GM12874 (cell line): ENCODE measurements around the gene ICA1.

Experiments
- TF ChIP-seq, protein P1 (sequence below): IDR thresholded peaks from 2 replicates; pipeline ENCODE4 v1.5.1; 2011; ENCODE audit warnings: low read depth, mild to moderate bottlenecking, control low read depth, low read length, moderate library complexity; ENCODE audit not compliant: insufficient read depth

ICA1 gene

DNA sequence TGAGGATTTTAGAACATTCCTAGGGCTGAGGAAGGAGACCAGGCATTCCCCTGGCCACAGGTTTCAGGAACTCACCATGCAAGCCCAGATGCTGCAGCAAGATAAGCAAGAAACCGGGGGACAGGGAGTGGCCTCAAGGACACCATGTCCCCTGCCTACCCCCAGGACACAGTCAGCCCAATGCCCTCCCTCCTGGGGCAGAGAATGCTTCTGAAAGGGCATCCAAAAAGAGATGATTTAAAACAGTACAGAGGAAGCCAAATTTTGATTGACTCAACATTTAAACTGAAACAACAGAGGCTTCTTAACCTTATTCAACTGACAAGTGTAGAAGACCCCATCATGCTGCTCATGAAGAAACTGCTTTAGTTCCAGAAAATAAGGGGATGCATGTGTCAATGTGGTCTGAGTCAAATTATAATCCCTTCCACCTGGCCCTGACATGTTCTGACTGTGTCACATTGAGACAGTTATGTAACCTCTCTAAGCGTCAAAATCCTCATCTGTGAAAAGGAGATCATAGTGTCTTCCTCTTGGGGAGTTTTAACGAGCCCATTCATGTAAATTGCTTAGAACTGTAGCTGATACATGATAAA, 60.0 kb downstream of the ICA1 start:
- TF ChIP-seq, protein P1, sequence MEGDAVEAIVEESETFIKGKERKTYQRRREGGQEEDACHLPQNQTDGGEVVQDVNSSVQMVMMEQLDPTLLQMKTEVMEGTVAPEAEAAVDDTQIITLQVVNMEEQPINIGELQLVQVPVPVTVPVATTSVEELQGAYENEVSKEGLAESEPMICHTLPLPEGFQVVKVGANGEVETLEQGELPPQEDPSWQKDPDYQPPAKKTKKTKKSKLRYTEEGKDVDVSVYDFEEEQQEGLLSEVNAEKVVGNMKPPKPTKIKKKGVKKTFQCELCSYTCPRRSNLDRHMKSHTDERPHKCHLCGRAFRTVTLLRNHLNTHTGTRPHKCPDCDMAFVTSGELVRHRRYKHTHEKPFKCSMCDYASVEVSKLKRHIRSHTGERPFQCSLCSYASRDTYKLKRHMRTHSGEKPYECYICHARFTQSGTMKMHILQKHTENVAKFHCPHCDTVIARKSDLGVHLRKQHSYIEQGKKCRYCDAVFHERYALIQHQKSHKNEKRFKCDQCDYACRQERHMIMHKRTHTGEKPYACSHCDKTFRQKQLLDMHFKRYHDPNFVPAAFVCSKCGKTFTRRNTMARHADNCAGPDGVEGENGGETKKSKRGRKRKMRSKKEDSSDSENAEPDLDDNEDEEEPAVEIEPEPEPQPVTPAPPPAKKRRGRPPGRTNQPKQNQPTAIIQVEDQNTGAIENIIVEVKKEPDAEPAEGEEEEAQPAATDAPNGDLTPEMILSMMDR, result no peak

DNA sequence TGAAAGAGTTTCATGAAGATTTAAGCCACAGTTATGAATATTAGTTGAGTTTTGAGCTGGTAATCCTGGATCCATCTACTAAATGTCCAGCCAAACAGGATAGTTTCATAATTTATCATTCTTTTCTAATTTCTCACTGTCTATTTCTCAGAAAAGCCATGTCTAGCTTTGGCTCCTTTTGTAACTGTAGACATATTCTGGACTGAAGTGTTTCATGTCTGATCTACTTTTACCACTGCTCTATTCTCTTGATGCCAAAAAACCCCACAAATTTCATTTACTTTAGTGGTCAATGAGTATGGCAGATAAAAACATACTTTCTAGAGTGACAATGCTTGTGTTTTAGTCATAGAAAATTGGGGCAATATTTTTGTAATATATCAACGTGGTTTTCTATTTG, 61.2 kb downstream of the ICA1 start:
- TF ChIP-seq, protein P1, result no peak

DNA sequence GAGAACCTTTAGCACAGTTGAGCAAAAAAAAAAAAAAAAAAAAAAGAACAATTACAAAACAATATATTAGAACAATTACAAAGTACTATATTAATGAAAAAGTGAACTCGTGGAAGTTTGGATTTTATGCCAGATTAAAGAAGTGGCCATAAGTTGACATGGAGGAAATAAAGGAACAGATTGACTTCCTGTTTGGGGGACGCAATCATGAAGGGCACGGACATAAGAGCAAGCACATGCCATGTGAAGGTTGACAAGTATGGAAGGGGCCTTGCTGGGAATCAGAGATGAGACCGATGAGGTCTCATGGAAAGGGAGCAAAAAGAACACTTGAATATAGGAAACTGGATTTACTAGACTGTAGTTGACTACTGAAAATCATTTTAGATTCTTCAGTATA, 61.7 kb downstream of the ICA1 start:
- TF ChIP-seq, protein P1, result no peak

DNA sequence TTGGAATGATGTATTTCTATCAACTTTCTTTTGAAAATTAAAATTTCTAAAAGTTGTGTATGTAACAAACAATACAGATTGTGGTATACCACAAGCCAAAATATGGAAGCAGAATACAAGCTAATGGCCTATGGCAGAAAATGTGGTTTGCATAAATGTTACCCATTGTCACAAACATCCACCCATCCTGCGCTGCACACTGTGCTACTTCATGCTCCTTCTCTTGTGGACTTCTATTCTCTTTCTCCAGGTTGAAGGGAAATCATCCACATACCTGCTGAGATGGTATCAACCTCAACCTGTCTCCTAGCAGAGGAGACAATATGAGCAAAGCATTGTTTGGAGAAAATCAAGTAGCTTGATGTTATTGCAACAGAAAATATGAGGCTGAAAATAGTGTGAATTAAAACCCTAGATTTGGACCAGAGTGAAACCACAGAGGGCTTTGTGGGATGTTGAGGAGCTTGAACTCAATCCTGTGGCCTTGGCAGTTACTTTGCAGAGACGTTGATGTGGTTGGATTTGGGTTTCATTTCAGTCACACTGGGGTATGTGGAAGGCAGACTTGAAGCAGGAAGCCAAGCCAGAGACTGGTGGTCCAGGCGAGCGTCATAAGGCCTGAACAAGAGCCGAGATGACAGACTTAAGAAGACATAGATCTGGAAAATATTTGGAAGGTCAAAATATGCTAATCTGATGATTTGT, 63.8 kb downstream of the ICA1 start:
- TF ChIP-seq, protein P1, result no peak

DNA sequence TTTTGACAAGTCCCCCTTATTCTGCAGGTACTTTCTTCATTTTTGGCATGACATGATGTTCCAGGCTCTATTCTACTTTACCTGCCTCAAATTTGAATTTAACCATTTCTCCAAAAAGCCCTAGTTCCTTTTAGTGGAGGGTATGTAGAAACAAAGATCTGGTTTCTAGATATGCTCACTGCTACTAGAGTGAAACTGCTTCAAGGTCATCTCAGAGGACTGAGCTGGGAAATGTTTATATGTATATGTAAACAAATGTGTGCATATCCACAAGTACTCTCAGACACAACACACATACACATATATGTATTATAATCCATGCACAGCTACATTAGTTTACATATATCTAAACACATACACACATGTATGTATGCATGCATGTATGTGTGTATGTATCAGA, 69.1 kb downstream of the ICA1 start:
- TF ChIP-seq, protein P1, result no peak

DNA sequence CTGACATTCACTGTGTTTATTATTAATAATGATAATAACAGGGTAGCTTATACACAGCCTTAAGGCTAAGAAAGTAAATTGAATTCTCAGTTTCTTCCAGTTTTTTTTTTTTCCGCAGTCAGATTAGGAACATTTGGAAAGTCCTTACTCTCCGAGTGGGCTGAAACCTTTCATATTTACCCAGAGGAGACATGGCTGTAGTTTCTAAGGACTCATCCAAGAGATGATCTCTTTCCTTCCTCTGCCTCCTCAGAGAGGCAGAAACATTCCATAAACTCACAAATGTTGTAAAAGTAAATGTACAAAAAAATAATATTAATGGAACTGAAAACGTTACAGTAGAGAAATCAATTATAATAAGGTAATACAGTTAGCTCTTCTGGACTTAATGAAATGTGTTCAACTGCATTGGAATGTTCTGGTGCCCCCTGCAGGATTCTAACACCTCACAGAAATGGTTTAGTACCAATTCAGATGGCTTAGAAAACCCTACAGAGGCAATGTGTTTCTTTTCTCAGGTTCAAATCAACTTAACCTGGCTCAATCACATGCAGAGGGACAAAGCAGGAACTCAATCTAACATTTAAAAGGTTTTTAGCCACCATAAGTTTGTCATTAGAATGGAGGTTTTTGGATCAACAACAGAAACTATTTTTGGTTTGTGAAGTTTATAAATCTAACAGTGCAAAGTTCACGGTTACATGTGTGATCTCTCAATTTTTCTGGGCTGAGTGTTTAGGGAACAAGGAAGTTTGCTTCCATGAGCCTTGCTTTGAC, 71.7 kb downstream of the ICA1 start:
- TF ChIP-seq, protein P1, result peak; percentile 56

DNA sequence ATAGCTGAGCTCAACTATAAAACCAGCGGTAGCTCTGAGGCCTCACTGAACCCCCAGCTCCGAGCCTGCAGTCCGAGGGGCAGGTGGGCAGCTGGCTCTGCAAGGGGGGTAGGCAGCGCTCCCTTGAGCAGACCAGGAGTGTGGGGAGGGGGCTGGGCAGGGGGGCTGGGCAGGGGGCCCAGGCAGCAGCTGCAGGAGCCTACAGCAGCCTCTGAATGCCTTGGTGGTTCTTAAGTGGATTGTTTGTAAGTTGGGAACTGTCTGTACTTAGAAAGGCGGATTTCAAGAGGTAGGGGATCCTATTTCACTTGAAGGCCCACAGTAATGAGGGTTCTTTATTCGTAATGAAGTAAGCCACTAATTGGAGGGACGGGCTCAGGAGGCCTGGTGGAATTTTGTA, 72.3 kb downstream of the ICA1 start:
- TF ChIP-seq, protein P1, result no peak
